ENCODE measurements around the gene LMNTD1.

The LMNTD1 gene

DNA sequence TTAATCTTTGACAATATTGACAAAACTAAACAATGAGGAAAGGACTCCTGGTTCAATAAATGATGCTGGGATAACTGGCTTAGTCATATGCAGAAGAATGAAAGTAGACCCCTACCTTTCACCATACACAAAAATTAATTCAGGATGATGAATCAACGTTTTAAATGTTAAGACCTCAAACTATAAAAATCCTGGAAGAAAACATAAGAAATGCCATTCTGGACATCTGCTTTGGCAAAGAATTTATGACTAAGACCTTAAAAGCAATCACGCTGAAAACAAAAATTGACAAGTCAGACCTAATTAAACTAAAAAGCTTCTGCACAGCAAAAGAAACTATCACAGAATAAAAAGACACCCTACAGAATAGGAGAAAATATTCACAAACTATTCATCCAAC is 97.4 kb downstream of the LMNTD1 start:
- no peaks in the 10 kb centered on the region for H3K27me3 ChIP-seq (ENCODE audit: control insufficient read depth in 3 of 3, insufficient read depth in 3 of 3, low read depth in 1 of 3, low read length in 3 of 3)
- H3K23ac ChIP-seq (ENCODE audit: low read depth, low read length, poor library complexity) = no peak overlapping the region
- H3K9ac ChIP-seq (ENCODE audit: low read depth, low read length, poor library complexity) = no peak overlapping the region
- no peaks in the 10 kb centered on the region for H3K79me1 ChIP-seq (ENCODE audit: low read depth, low read length)
- H2AFZ ChIP-seq (ENCODE audit: low read length) = no peak overlapping the region
- no peak overlapping the region for H3K4me2 ChIP-seq (ENCODE audit: insufficient read depth, low read length, poor library complexity, severe bottlenecking)
- H4K8ac ChIP-seq (ENCODE audit: low read depth, low read length) = no peak overlapping the region
- H3K4me3 ChIP-seq (ENCODE audit: low read length in 2 of 2) = no peak overlapping the region
- no peak overlapping the region for H3K4ac ChIP-seq (ENCODE audit: low read length)
- no peak overlapping the region for H3K27ac ChIP-seq (replicated peaks; ENCODE audit: low read length)
- no peaks in the 10 kb centered on the region for H3K9me3 ChIP-seq (replicated peaks in 1 of 2; ENCODE audit: control insufficient read depth in 2 of 2, insufficient read depth in 1 of 2, low read depth in 1 of 2, low read length in 2 of 2)
- no peak overlapping the region for H2BK5ac ChIP-seq (ENCODE audit: low read length)
- no peak overlapping the region for H2BK120ac ChIP-seq (ENCODE audit: low read depth, low read length)
- H3K36me3 ChIP-seq (replicated peaks in 1 of 2; ENCODE audit: control insufficient read depth in 2 of 2, insufficient read depth in 2 of 2, low read length in 2 of 2) = no peaks in the 10 kb centered on the region
- no peak for DNase-seq (ENCODE audit: low spot score)
- H2BK12ac ChIP-seq (ENCODE audit: low read length) = no peak overlapping the region
- no CpG with 5 or more reads among the region's 2 CpGs for WGBS, 2 donors (ENCODE audit: extremely low coverage in 2 of 2, insufficient read length in 2 of 2, insufficient replicate concordance in 1 of 2)
- H3K14ac ChIP-seq (ENCODE audit: low read length) = no peak overlapping the region
- H2AK5ac ChIP-seq (ENCODE audit: low read depth, low read length) = no peak overlapping the region
- H3K4me1 ChIP-seq (ENCODE audit: control insufficient read depth in 2 of 2, insufficient read depth in 1 of 2, low read depth in 1 of 2, low read length in 2 of 2) = no peaks in the 10 kb centered on the region
- H3K18ac ChIP-seq (ENCODE audit: low read length) = no peak overlapping the region
- no peak overlapping the region for H4K91ac ChIP-seq (ENCODE audit: low read depth, low read length, poor library complexity)
- no peak overlapping the region for H2BK15ac ChIP-seq (ENCODE audit: low read length)

GRCh38 chr12:25449007-25449406 is 104.1 kb downstream of the LMNTD1 start:
- Histone ChIP-seq H3K27ac (replicated peaks; ENCODE audit: low read length) (no peak overlapping the region), H2BK120ac (ENCODE audit: low read depth, low read length) (no peak overlapping the region), H3K18ac (ENCODE audit: low read length) (no peak overlapping the region), H4K8ac (ENCODE audit: low read depth, low read length) (no peak overlapping the region), H2BK12ac (ENCODE audit: low read length) (no peak overlapping the region), H3K4me3 (ENCODE audit: low read length in 2 of 2) (no peak overlapping the region), H3K9me3 (replicated peaks in 1 of 2; ENCODE audit: control insufficient read depth in 2 of 2, insufficient read depth in 1 of 2, low read depth in 1 of 2, low read length in 2 of 2) (no peaks in the 10 kb centered on the region), H2AFZ (ENCODE audit: low read length) (no peak overlapping the region), H2AK5ac (ENCODE audit: low read depth, low read length) (no peak overlapping the region), H3K27me3 (ENCODE audit: control insufficient read depth in 3 of 3, insufficient read depth in 3 of 3, low read depth in 1 of 3, low read length in 3 of 3) (no peaks in the 10 kb centered on the region), H4K91ac (ENCODE audit: low read depth, low read length, poor library complexity) (no peak overlapping the region), H3K36me3 (replicated peaks in 1 of 2; ENCODE audit: control insufficient read depth in 2 of 2, insufficient read depth in 2 of 2, low read length in 2 of 2) (no peaks in the 10 kb centered on the region), H3K14ac (ENCODE audit: low read length) (no peak overlapping the region), H3K79me1 (ENCODE audit: low read depth, low read length) (no peaks in the 10 kb centered on the region), H3K4me1 (ENCODE audit: control insufficient read depth in 2 of 2, insufficient read depth in 1 of 2, low read depth in 1 of 2, low read length in 2 of 2) (no peaks in the 10 kb centered on the region), H2BK15ac (ENCODE audit: low read length) (no peak overlapping the region), H3K4ac (ENCODE audit: low read length) (no peak overlapping the region), H2BK5ac (ENCODE audit: low read length) (no peak overlapping the region), H3K4me2 (ENCODE audit: insufficient read depth, low read length, poor library complexity, severe bottlenecking) (no peak overlapping the region), H3K9ac (ENCODE audit: low read depth, low read length, poor library complexity) (no peak overlapping the region), H3K23ac (ENCODE audit: low read depth, low read length, poor library complexity) (no peak overlapping the region)
- DNase-seq (ENCODE audit: low spot score) = no peak

GRCh38 chr12:25447046-25447445 is 106.0 kb downstream of the LMNTD1 start:
- Histone ChIP-seq H3K27me3 (ENCODE audit: control insufficient read depth in 3 of 3, insufficient read depth in 3 of 3, low read depth in 1 of 3, low read length in 3 of 3) (no peaks in the 10 kb centered on the region), H3K9ac (ENCODE audit: low read depth, low read length, poor library complexity) (no peak overlapping the region), H2AFZ (ENCODE audit: low read length) (no peak overlapping the region), H3K4me3 (ENCODE audit: low read length in 2 of 2) (no peak overlapping the region), H3K79me1 (ENCODE audit: low read depth, low read length) (no peaks in the 10 kb centered on the region), H3K36me3 (replicated peaks in 1 of 2; ENCODE audit: control insufficient read depth in 2 of 2, insufficient read depth in 2 of 2, low read length in 2 of 2) (no peaks in the 10 kb centered on the region), H2BK5ac (ENCODE audit: low read length) (no peak overlapping the region), H3K18ac (ENCODE audit: low read length) (no peak overlapping the region), H3K23ac (ENCODE audit: low read depth, low read length, poor library complexity) (no peak overlapping the region), H2BK15ac (ENCODE audit: low read length) (no peak overlapping the region), H2BK12ac (ENCODE audit: low read length) (no peak overlapping the region), H3K4me2 (ENCODE audit: insufficient read depth, low read length, poor library complexity, severe bottlenecking) (no peak overlapping the region), H3K14ac (ENCODE audit: low read length) (no peak overlapping the region), H3K27ac (replicated peaks; ENCODE audit: low read length) (no peak overlapping the region), H2AK5ac (ENCODE audit: low read depth, low read length) (no peak overlapping the region), H4K91ac (ENCODE audit: low read depth, low read length, poor library complexity) (no peak overlapping the region), H2BK120ac (ENCODE audit: low read depth, low read length) (no peak overlapping the region), H4K8ac (ENCODE audit: low read depth, low read length) (no peak overlapping the region), H3K4me1 (ENCODE audit: control insufficient read depth in 2 of 2, insufficient read depth in 1 of 2, low read depth in 1 of 2, low read length in 2 of 2) (no peaks in the 10 kb centered on the region), H3K9me3 (replicated peaks in 1 of 2; ENCODE audit: control insufficient read depth in 2 of 2, insufficient read depth in 1 of 2, low read depth in 1 of 2, low read length in 2 of 2) (no peaks in the 10 kb centered on the region), H3K4ac (ENCODE audit: low read length) (no peak overlapping the region)
- DNase-seq (ENCODE audit: low spot score) = no peak
- WGBS, 2 donors (ENCODE audit: extremely low coverage in 2 of 2, insufficient read length in 2 of 2, insufficient replicate concordance in 1 of 2) = no CpG with 5 or more reads among the region's 3 CpGs

- Histone ChIP-seq H3K27me3 (ENCODE audit: control insufficient read depth in 3 of 3, insufficient read depth in 3 of 3, low read depth in 1 of 3, low read length in 3 of 3) (no peaks in the 10 kb centered on the region), H4K91ac (ENCODE audit: low read depth, low read length, poor library complexity) (no peak overlapping the region), H2AFZ (ENCODE audit: low read length) (no peak overlapping the region), H2BK12ac (ENCODE audit: low read length) (no peak overlapping the region), H3K9me3 (replicated peaks in 1 of 2; ENCODE audit: control insufficient read depth in 2 of 2, insufficient read depth in 1 of 2, low read depth in 1 of 2, low read length in 2 of 2) (no peaks in the 10 kb centered on the region), H3K18ac (ENCODE audit: low read length) (no peak overlapping the region), H3K4ac (ENCODE audit: low read length) (no peak overlapping the region), H3K14ac (ENCODE audit: low read length) (no peak overlapping the region), H3K4me3 (ENCODE audit: low read length in 2 of 2) (no peak overlapping the region), H2BK120ac (ENCODE audit: low read depth, low read length) (no peak overlapping the region), H4K8ac (ENCODE audit: low read depth, low read length) (no peak overlapping the region), H3K4me2 (ENCODE audit: insufficient read depth, low read length, poor library complexity, severe bottlenecking) (no peak overlapping the region), H2AK5ac (ENCODE audit: low read depth, low read length) (no peak overlapping the region), H2BK15ac (ENCODE audit: low read length) (no peak overlapping the region), H3K23ac (ENCODE audit: low read depth, low read length, poor library complexity) (no peak overlapping the region), H2BK5ac (ENCODE audit: low read length) (no peak overlapping the region), H3K4me1 (ENCODE audit: control insufficient read depth in 2 of 2, insufficient read depth in 1 of 2, low read depth in 1 of 2, low read length in 2 of 2) (peaks cover 0 to 2% of the 10 kb centered on the region in 2 donors), H3K79me1 (ENCODE audit: low read depth, low read length) (no peaks in the 10 kb centered on the region), H3K27ac (replicated peaks; ENCODE audit: low read length) (no peak overlapping the region), H3K36me3 (replicated peaks in 1 of 2; ENCODE audit: control insufficient read depth in 2 of 2, insufficient read depth in 2 of 2, low read length in 2 of 2) (no peaks in the 10 kb centered on the region), H3K9ac (ENCODE audit: low read depth, low read length, poor library complexity) (no peak overlapping the region)
- DNase-seq (ENCODE audit: low spot score) = no peak
- no CpG with 5 or more reads among the region's 1 CpG for WGBS, 2 donors (ENCODE audit: extremely low coverage in 2 of 2, insufficient read length in 2 of 2, insufficient replicate concordance in 1 of 2)
Observed at GRCh38 chr12:25438638-25439037, 114.4 kb downstream of the LMNTD1 start.

Measured in neuronal stem cell (in vitro differentiated cells).